GOT3 (cell line): ENCODE data around the gene SIK2.
"Not testable (repeated sequence)": the region's sequence is repeated elsewhere in the genome, so short reads cannot be mapped to it uniquely, and the experiment has no call there.

ENCODE experiments used
- DNase-seq: peaks from one replicate; lab custom pipeline; 2025; ENCODE audit warnings: mixed read lengths; lab: John Stamatoyannopoulos, UW

Gene SIK2

GRCh38 chr11:111699579-111700156 lies 97.4 kb downstream of the SIK2 start:
- DNase-seq = no peak

GRCh38 chr11:111700162-111700561 lies 97.9 kb downstream of the SIK2 start:
- DNase-seq = no peak

DNA sequence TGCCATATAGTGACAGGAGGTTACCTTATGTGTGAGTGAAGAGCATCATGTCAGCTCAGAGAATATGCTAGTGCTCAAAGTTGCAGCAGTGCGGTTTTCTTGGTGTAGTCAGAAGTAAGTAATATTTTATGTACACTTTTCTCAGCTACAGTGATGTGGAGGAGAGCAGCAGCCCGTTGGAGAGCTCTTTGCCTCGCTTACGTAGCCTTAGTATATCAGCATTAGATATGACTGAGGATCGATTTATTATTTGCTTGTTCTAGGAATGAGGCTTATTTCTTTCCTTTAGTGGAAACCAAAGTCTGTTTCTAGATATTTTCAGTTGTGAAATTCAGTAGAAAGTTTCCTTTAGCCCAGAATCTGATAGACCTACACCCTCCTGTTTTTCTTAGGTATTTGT lies 100.4 kb downstream of the SIK2 start:
- DNase-seq = no peak

GRCh38 chr11:111703576-111703975 lies 101.3 kb downstream of the SIK2 start:
- DNase-seq = no peak

DNA sequence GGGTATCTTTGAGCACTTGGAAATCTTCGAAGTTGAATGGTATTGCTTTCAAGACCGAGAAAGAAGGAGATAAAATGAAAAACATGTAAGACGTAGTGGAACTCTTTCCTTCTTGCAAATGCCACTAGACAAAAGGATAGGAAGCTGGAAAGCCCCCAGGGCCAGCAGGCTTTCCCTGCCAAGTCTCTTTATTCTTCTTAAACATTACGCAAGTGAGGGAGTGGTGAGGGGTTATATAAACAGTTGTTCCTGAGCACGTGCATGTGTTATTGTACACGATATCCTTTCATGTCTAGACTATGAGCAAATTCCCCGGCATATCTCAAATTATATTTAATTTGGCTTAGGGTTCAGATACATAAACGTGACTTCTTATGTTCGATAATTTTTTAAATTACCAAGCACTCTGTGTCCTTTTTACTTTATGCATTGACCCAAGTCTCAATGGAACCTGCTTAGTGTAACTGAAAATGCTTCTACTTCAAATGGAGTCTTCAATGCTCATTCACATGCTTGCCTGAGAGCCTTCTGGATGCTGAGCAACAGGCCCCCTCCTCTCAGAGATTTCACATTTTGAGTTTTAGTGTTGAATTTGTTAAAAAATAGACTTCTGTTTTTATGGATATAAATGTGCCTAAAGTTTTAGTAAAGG lies 104.9 kb downstream of the SIK2 start:
- DNase-seq = no peak

DNA sequence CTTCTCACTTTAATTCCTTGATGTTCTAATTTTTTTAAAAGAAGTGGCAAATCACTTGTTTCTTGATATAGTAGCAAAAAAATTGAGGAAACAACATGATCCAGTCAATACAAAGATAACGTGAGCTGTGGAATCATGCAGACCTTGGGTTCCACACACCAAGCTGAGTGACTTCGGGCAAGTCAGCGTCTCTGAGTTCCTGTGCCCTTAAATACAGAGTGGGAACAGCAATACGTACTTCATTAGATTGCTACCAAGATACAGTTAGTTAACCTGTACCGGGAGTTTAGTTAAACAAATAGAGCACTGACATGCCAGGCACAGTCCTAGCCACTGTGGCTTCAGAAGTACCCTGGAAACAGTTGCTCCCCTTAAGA lies 105.4 kb downstream of the SIK2 start:
- DNase-seq = no peak

GRCh38 chr11:111714522-111714921 lies 112.3 kb downstream of the SIK2 start:
- DNase-seq = no peak

GRCh38 chr11:111715142-111715816 lies 113.0 kb downstream of the SIK2 start:
- DNase-seq = no peak

GRCh38 chr11:111717660-111718059 lies 115.4 kb downstream of the SIK2 start:
- not testable (repeated sequence) for DNase-seq

GRCh38 chr11:111718436-111718835 lies 116.2 kb downstream of the SIK2 start:
- no peak for DNase-seq

DNA sequence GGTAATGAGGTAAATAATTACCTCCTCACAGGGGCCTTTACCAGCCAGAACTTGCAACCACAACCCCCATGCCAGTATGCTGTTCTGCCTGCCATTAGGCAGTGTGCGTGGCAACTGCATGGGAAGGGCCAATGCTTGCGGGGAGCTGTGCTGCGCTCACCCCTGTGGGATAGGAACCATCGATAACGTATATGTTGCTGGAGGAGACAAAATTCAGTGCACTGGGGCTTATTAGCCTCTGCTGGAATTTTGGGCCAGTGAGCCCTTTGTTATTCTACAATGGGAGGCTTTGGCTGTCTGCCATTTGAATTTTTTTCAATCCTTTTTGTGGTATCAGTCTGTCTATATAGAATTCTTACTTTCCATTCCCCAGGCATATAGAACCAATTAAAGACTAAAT lies 116.6 kb downstream of the SIK2 start:
- DNase-seq = no peak

DNA sequence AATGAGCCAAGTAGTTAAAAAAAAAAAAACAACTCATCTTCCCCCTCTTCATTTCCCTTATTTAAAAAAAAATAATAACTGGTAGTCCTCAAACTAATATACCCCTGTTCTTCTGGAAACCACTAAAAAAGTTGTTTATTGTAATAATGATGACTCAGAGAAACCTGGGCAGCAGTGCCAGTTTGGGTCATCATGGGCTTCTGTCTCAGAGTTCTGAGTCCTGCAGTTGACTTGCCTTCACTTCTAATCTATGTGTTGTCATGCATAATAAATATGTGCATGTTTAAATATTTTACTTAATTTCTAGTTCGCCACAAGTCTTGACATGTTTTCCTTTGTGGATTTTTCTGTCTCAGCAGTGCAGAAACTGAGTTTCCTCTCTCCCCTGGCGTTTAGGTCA lies 117.1 kb downstream of the SIK2 start:
- no peak for DNase-seq

GRCh38 chr11:111720801-111721494 lies 118.7 kb downstream of the SIK2 start:
- no peak for DNase-seq

DNA sequence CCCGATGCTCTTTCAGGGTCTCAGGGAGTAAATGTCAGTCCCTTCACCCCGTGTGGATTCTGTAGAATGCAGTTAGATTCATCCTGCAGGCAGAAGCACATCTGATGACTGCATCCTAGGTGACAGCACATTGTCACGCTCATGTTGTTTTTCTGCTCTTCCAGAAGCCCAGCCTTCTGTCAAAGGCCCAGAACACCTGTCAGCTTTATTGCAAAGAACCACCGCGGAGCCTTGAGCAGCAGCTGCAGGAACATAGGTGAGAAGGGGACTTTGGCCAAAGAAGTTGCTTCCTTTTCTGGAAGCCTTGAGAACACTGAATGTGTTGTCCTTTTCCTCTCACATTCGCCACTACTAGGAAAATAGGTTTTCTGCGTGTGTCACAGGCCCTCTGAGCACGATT lies 120.3 kb downstream of the SIK2 start:
- DNase-seq = no peak

GRCh38 chr11:111723595-111723994 lies 121.3 kb downstream of the SIK2 start:
- DNase-seq = no peak

- DNase-seq = no peak
Observed at GRCh38 chr11:111724615-111725129, 122.4 kb downstream of the SIK2 start.

- DNase-seq = no peak
Observed at GRCh38 chr11:111725621-111726020, 123.4 kb downstream of the SIK2 start.

DNA sequence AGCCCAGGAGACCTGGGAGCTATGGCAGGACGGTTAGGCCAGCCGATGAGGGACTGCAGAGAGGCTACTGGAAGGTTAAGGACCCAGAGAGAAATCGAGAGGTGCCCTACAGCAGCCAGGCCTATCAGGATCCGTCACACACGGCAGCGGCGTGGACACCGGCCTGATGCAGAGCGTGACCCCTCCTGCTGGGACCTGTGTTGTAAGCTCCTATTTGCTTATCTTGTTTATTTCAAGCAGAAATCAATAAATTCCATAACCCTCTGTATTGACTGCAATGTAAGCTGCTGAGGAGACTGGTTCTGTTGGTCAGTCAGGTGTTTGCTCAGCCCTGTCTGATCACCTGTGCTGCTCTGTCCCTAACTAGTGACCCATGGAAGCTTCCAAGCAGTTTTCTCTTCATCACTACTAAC lies 124.1 kb downstream of the SIK2 start:
- no peak for DNase-seq

DNA sequence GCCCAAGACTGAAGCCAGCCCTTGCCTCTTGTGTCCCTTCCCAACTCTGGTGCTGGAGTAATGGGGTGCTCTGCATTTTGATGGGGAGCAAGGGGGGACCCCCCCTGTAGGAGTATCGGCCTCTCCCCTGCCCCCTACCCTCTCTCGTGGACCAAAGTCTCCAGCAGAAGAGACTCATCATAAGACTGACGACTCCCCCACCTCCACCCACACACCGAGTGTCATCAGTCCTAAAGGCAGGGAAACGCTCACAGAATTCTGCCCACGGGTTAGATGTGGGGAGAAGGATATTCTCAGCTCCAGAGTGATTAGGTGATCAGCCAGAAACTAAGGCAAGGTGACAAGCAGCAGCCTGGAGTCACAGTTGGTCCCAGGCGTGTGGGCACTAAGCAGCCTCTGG lies 125.2 kb downstream of the SIK2 start:
- no peak for DNase-seq

GRCh38 chr11:111729071-111729830 lies 127.0 kb downstream of the SIK2 start:
- no peak for DNase-seq

- DNase-seq = no peak
Observed at GRCh38 chr11:111729831-111730311, 127.6 kb downstream of the SIK2 start.
